Measurements from ENCODE around the gene COL18A1.

COL18A1 gene

GRCh38 chr21:45457161-45457831, 52.3 kb downstream of the COL18A1 start:
- DNase-seq, result no peak

- no peak for DNase-seq
Observed at GRCh38 chr21:45457832-45458172, 52.8 kb downstream of the COL18A1 start.

DNA sequence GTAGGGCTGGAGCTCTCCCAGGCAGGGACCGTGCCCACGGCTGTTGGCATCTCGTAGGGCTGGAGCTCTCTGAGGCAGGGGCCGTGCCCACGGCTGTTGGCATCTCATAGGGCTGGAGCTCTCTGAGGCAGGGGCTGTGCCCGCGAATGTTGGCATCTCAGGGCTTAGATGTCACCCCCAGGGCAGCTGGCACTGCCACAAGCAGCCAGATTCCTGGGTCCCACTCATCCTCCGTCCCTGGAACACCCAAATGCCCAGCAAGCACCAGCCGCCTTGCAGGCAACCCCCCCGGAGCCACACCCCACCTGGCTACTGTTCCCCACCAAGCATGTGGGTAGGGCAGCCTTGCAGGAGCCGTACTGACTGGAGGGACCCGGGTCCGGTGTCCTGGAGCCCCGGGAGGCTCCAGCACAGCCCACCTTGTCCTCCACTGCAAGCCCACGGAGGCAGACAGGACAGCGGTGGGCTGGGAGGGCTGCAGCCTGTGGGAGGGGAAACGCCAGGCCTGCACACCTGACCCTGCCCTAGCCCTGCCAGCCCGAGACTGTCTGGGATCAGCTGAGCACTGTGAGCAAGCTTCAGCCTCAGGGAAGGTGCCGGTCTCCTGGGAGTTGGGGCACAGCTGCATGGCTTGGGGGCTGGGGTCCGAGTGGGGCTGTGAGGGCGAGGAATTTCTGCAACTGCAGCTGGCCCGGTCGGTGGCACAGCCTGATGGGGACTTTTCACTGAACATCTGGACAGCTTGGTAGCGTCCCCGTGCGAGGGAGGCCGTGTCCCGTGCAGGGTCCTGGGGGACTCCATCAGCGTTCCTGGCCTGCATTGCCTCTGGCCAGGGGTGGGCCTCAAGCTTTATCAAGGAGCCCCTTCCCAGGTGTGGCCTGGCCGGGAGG, 53.6 kb downstream of the COL18A1 start:
- no peak for DNase-seq

DNA sequence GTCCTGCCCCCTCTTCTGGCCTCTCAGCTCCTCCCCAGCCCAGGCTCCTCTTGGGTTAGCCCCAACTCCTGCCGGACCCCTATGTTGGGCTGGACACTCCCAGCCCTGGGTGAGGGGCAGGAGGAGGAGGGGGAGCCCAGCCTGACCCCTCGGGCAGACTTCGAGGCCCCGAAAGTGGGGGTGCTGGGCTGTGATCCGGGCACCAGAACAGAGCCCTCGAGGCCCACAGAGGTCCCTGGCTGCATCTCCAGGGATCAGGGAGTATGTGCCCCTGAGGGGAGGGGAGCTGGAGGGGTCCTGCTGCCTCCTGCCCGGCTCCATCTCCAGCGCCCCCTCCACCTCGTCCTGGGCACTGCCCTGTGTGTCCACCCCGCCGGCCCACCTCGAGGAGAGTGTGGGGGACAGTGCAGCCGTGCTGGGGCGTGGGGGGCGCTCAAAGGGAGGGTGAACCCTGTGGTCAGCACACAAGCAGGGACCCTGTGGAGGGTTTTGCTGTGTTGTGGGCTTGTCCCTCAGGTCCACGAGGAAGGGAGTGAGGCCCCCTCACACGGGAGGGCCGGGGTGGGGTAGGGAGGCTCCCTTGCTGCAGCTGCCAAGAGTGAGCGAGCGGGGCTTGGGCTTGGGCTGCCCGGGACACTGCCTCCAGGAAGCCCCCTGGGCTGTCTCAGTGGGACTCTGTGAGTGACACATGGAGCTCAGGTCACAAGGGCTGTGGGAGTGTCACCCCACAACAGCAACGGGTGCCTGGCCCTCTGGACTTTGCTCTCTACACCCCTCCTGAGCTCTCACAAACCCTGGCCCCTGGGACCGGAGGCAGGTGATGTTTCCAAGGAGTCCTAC, 54.4 kb downstream of the COL18A1 start:
- no peak for DNase-seq

DNA sequence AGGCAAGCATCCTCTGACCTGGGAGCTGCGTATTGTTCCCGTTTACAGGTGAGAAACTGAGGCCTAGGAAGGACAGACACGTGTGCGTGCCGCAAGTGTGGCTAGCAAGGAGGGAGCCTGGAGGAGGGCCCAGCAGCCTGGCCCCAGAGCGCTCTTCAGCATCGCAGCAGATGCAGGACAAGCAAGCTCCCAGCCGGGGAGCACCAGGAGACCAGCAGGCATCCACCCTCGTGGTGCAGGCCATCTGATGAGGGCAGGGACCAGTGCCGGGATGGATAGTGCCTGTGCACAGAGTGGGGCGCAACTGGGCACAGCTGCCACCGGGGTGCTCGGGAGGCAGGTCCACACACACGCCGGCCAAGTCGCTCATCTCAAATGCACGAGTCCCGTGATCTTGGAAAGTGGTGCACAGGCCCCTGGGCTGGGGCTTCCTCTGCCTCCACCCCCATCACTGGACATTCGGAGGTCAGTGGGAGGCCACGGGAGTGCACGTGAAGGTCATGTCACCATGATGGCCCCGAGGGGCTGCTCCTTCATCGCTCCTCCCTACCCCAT, 55.1 kb downstream of the COL18A1 start:
- DNase-seq, result no peak

DNA sequence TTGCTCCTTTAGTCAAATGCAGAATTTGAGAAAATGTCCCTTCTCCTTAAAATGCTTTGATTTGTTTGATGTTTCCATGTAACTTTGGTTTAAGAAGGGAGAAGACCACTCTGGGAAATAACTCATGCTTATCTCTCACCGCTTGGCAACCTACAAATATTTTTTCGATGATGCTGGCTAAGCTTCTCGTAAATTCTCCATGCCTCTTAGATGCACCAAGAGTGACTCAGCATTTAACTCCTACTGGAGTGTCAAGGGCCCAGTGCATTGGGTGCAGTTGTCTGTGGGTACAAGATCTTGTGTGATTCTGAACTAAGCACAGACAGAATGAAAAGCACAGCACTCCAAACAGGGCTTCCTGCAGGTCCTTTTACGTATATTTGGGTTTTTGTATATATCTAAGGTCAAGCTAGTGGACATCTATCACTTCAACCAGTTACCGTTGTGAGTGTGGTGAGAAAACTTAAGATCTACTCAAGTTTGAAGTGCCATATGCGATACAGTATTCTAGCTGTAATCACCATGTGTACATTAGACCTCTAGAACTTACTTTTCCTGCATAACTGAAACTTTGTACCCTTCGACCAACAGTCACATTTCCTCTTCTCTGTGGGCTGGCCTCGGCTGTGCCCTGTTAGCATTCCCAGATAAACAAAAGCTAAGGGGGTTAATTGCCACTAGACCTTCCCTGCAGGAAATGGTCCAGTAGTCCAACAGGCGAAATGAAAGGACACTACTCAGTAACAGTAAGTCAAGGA, 55.8 kb downstream of the COL18A1 start:
- DNase-seq, result no peak

DNA sequence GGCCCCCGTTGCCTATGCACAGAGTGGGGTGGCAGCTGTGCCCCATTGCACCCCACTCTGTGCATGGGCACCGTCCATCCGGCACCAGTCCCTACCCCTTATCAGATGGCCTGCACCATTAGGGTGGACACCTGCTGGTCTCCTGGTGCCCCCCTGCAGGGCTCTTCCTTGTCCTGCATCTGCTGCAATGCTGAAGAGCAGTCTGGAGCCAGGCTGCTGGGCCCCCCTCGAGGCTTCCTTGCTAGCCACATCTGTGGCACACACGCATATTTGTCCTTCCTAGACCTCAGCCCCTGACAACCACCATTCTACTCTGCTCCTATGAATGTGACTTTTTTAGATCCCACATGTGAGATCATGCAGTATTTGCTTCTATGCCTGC, 56.4 kb downstream of the COL18A1 start:
- DNase-seq, result no peak

DNA sequence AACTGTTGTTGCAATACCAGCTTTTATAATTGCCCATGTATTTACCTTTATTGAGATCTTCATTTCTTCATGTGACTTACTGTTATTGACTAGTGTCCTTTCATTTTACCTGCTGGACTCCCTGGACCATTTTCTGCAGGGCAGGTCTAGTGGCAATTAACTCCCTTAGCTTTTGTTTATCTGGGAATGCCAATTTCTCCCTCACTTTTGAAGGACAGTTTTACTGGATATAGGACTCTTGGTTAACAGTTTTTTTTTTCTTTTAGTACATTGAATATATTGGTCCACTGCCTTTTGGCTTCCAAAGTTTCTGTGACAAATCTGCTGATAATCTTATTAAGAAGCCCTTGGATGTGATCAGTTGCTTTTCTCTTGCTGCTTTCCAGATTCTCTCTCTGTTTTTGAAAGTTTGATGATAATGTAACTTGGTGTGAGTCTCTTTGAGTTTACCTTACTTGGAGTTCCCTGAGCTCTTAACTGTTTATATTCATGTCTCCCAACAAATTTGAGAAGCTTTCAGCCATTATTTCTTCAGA, 56.9 kb downstream of the COL18A1 start:
- DNase-seq, result no peak

- DNase-seq, result no peak
Observed at GRCh38 chr21:45463871-45464270, 58.9 kb downstream of the COL18A1 start.

GRCh38 chr21:45464309-45464708, 59.3 kb downstream of the COL18A1 start:
- DNase-seq, result no peak

DNA sequence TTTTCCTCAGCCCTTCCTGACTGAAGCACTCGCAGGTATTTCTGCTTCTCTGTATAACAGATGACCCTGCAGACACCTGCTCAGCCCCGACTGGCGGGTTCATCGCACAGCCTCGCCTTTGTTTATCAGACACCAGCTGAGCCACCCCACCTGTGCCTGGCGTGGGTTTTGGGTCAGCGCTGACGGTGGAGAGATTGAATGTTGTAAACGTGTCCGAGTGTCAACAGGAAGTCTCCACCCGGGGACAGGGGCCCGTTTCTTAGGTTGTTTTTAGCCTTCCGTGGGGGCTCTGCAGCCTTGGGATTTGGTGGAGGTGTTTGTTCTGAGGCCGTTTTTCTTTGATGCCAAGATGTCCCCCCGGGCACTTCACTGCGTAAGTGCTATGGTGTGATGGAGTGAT, 60.1 kb downstream of the COL18A1 start:
- no peak for DNase-seq

GRCh38 chr21:45465611-45466329, 60.8 kb downstream of the COL18A1 start:
- no peak for DNase-seq

- DNase-seq, result no peak
Observed at GRCh38 chr21:45466330-45467220, 61.6 kb downstream of the COL18A1 start.

GRCh38 chr21:45467221-45467779, 62.3 kb downstream of the COL18A1 start:
- no peak for DNase-seq

- DNase-seq, result no peak
Observed at GRCh38 chr21:45468051-45468970, 63.3 kb downstream of the COL18A1 start.

GRCh38 chr21:45468971-45469272, 64.0 kb downstream of the COL18A1 start:
- DNase-seq, result no peak

- no peak for DNase-seq
Observed at GRCh38 chr21:45469273-45470086, 64.5 kb downstream of the COL18A1 start.

GRCh38 chr21:45470087-45470515, 65.1 kb downstream of the COL18A1 start:
- no peak for DNase-seq

Data from effector CD4-positive, alpha-beta T cell (primary cell).